Ectodermal cell (in vitro differentiated cells): ENCODE measurements around the gene TCHHL1.

Experiments
- H3K27ac ChIP-seq: 2 replicates; pipeline ENCODE4 v1.7.0; 2013; ENCODE audit warnings: mild to moderate bottlenecking, low read depth, low read length; ENCODE audit not compliant: insufficient read depth, poor library complexity, severe bottlenecking
- H3K27me3 ChIP-seq: 2 replicates; pipeline ENCODE4 v1.7.0; 2013; ENCODE audit warnings: mild to moderate bottlenecking, low read length; ENCODE audit not compliant: insufficient read depth, control insufficient read depth, poor library complexity, severe bottlenecking
- H3K36me3 ChIP-seq: one replicate; pipeline ENCODE4 v1.7.0; 2013; ENCODE audit warnings: low read length; ENCODE audit not compliant: control insufficient read depth, insufficient read depth
- H3K4me1 ChIP-seq: one replicate; pipeline ENCODE4 v1.7.0; 2013; ENCODE audit warnings: low read length; ENCODE audit not compliant: control insufficient read depth, insufficient read depth
- H3K4me3 ChIP-seq: 2 replicates; pipeline ENCODE4 v1.7.0; 2013; ENCODE audit warnings: low read depth, low read length, control low read depth; ENCODE audit not compliant: insufficient read depth
- H3K9me3 ChIP-seq: 2 replicates; pipeline ENCODE4 v1.7.0; 2013; ENCODE audit warnings: mild to moderate bottlenecking, low read length, moderate library complexity; ENCODE audit not compliant: control insufficient read depth
- WGBS, 2 experiments: methylation state at CpG; one replicate each; pipeline ENCODE4 v1.1.7; 2013; ENCODE audit warnings: missing lambda C conversion rate in 2 of 2; 5-methylcytosine and 5-hydroxymethylcytosine counted together

The TCHHL1 gene

DNA sequence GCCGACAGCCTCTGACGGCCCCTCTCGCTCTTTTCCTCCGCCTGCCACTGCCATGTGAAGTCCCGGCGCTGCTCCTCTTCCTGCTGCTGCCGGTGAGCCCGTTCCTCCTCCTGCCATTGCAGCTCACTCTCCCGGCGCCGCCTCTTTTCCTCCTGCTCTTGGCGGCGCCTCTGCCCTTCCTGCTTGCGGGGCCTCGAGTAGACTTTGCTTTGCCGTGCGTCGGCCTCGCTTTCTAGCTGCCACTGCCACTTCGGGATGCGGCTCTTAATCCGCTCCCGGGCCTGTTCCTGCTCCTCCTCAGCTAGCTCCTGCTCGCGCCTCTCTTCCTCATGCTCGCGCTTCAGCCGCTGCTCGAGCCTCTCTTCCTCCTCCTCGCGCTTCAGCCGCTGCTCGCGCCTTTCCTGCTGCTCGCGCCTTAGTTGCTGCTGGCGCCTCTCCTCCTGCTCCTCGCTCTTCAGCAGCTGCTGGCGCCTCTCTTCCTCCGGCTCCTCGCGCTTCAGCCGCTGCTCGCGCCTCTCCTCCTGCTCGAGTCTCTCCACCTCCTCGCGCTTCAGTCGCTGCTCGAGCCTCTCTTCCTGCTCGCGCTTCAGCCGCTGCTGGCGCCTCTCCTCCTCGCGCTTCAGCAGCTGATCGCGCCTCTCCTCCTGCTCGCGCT is 22.1 kb upstream of the TCHHL1 start:
- 16 to 17% methylated on average over 60 of the region's 60 CpGs for WGBS, 2 experiments
- H3K9me3 ChIP-seq = no peaks in the 10 kb centered on the region
- peak overlapping the region; percentile 5 for H3K4me3 ChIP-seq
- no peaks in the 10 kb centered on the region for H3K36me3 ChIP-seq
- no peaks in the 10 kb centered on the region for H3K4me1 ChIP-seq
- no peak overlapping the region for H3K27ac ChIP-seq
- H3K27me3 ChIP-seq = peaks cover 94% of the 10 kb centered on the region

DNA sequence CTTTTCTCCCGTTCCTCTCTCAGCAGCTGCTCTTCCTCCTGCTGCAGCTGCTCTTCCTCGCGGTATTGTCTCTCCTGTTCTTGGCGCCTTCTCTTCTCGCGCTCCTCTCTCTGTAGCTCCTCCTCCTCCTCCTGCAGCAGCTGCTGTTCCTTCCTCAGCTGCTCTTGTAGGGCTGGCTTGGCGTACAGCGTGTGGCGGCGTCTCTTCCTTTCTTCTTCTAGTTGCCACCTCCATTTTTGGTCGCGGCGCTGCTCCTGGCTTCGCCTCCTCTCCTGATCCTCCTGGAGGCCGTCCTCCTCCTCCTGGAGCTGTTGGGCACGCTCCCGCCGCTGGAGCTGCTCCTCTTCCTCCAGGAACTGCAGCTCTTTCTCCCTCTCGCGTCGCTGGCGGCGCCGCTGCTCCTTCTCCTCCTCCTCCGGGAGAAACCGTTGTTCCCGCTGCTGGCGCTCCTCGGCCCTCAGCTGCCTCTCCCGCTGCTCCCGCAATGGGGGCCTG is 21.5 kb upstream of the TCHHL1 start:
- H3K4me3 ChIP-seq = peak overlapping the region; percentile 5

DNA sequence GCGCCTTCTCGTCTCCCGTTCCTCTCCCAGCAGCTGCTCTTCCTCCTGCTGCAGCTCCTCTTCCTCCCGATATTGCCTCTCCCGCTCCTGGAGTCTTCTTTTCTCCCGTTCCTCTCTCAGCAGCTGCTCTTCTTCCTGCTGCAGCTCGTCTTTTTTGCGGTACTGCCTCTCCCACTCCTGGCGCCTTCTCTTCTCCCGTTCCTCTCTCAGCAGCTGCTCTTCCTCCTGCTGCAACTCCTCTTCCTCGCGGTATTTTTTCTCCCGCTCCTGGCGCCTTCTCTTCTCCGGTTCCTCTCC is 21.1 kb upstream of the TCHHL1 start:
- 52 to 54% methylated on average over 15 of the region's 15 CpGs for WGBS, 2 experiments
- Histone ChIP-seq H3K4me3 (no peak overlapping the region), H3K4me1 (no peaks in the 10 kb centered on the region), H3K9me3 (no peaks in the 10 kb centered on the region), H3K36me3 (no peaks in the 10 kb centered on the region), H3K27me3 (peaks cover 99% of the 10 kb centered on the region), H3K27ac (no peak overlapping the region)

More for the DNA sequence above, 21.5 kb upstream of the TCHHL1 start:
- H3K27ac ChIP-seq = no peak overlapping the region
- H3K4me1 ChIP-seq = no peaks in the 10 kb centered on the region
- peaks cover 100% of the 10 kb centered on the region for H3K27me3 ChIP-seq
- H3K9me3 ChIP-seq = no peaks in the 10 kb centered on the region
- no peaks in the 10 kb centered on the region for H3K36me3 ChIP-seq
- 22 to 25% methylated on average over 31 of the region's 31 CpGs for WGBS, 2 experiments

- Histone ChIP-seq H3K36me3 (no peaks in the 10 kb centered on the region), H3K27me3 (peaks cover 99% of the 10 kb centered on the region), H3K4me1 (no peaks in the 10 kb centered on the region), H3K27ac (no peak overlapping the region), H3K9me3 (no peaks in the 10 kb centered on the region), H3K4me3 (no peak overlapping the region)
- WGBS, 2 experiments = 39 to 41% methylated on average over 31 of the region's 31 CpGs
These were observed 20.6 kb upstream of the TCHHL1 start for GRCh38 chr1:152109231-152109997.

GRCh38 chr1:152108882-152109222 is 20.0 kb upstream of the TCHHL1 start:
- Histone ChIP-seq H3K9me3 (no peaks in the 10 kb centered on the region), H3K27me3 (peaks cover 97% of the 10 kb centered on the region), H3K4me3 (no peak overlapping the region), H3K36me3 (no peaks in the 10 kb centered on the region), H3K4me1 (no peaks in the 10 kb centered on the region), H3K27ac (no peak overlapping the region)
- 45 to 49% methylated on average over 28 of the region's 28 CpGs for WGBS, 2 experiments

DNA sequence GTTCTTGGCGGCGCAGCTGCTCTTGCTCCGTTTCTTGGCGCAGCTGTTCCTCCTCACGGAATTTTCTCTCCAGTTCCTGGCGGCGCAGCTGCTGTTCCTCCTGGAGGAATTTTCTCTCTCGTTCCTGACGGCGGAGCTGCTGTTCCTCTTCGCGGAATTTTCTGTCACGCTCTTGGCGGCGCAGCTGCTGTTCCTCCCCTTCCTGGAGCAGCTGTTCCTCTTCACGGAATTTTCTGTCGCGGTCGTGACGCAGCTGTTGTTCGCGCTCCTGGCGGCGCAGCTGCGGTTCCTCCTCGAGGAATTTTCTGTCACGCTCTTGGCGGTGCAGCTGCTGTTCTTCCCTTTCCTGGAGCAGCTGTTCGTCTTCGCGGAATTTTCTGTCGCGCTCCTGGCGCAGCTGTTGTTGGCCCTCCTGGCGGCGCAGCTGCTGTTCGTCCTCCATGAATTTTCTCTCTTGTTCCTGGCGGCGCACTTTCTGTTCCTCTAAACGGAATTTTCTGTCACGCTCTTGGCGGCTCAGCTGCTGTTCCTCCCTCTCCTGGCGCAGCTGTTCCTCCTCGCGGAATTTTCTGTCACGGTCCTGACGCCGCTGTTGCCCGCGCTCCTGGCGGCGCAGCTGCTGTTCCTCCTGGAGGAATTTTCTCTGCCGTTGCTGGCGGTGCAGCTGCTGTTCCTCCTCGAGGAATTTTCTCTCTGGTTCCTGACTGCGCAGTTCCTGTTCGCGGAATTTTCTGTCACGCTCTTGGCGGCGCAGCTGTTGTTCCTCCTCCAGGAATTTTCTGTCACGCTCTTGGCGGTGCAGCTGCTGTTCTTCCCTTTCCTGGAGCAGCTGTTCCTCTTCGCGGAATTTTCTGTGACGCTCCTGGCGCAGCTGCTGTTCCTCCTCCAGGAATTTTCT is 19.4 kb upstream of the TCHHL1 start:
- H3K4me3 ChIP-seq = no peak overlapping the region
- no peak overlapping the region for H3K27ac ChIP-seq
- H3K27me3 ChIP-seq = peaks cover 91% of the 10 kb centered on the region

GRCh38 chr1:152107031-152107983 is 18.4 kb upstream of the TCHHL1 start:
- no peak overlapping the region for H3K27ac ChIP-seq
- no peaks in the 10 kb centered on the region for H3K36me3 ChIP-seq
- peaks cover 82% of the 10 kb centered on the region for H3K27me3 ChIP-seq
- H3K9me3 ChIP-seq = no peaks in the 10 kb centered on the region
- WGBS, 2 experiments = 38 to 40% methylated on average over 41 of the region's 41 CpGs
- H3K4me3 ChIP-seq = no peak overlapping the region
- no peaks in the 10 kb centered on the region for H3K4me1 ChIP-seq

More for the DNA sequence above, 19.4 kb upstream of the TCHHL1 start:
- Histone ChIP-seq H3K9me3 (no peaks in the 10 kb centered on the region), H3K36me3 (no peaks in the 10 kb centered on the region), H3K4me1 (no peaks in the 10 kb centered on the region)
- 32 to 35% methylated on average over 67 of the region's 67 CpGs for WGBS, 2 experiments

- 46 to 69% methylated on average over 1 to 2 of the region's 2 CpGs for WGBS, 2 experiments
- Histone ChIP-seq H3K4me3 (no peak overlapping the region), H3K4me1 (no peaks in the 10 kb centered on the region), H3K9me3 (no peaks in the 10 kb centered on the region), H3K36me3 (no peaks in the 10 kb centered on the region), H3K27me3 (peaks cover 57% of the 10 kb centered on the region), H3K27ac (no peak overlapping the region)
These were observed 16.0 kb upstream of the TCHHL1 start for GRCh38 chr1:152104854-152105253.

GRCh38 chr1:152096931-152097330 is 8.1 kb upstream of the TCHHL1 start:
- Histone ChIP-seq H3K4me1 (no peaks in the 10 kb centered on the region), H3K36me3 (no peaks in the 10 kb centered on the region), H3K27me3 (no peaks in the 10 kb centered on the region), H3K9me3 (no peaks in the 10 kb centered on the region), H3K4me3 (no peak overlapping the region), H3K27ac (no peak overlapping the region)
- 58 to 77% methylated on average over 2 to 3 of the region's 3 CpGs for WGBS, 2 experiments
